HG02970 (cell line): ENCODE measurements around the gene BEND4.

ENCODE experiments used
- ATAC-seq: cut with Tn5 transposase; IDR thresholded peaks from one replicate; pipeline ENCODE4 v1.9.1; 2021; ENCODE audit warnings: mild to moderate bottlenecking, moderate library complexity, moderate number of reproducible peaks; ENCODE audit not compliant: unreplicated experiment, low FRiP score

The BEND4 gene

GRCh38 chr4:42119886-42120285, 32.6 kb downstream of the BEND4 start:
- no peak for ATAC-seq

- ATAC-seq, result no peak
Measured at GRCh38 chr4:42112846-42113245, 39.6 kb downstream of the BEND4 start.

- ATAC-seq, result no peak
Measured at GRCh38 chr4:42104521-42104920, 47.9 kb downstream of the BEND4 start.

GRCh38 chr4:42101446-42101975, 50.9 kb downstream of the BEND4 start:
- no peak for ATAC-seq

GRCh38 chr4:42088386-42088785, 64.1 kb downstream of the BEND4 start:
- ATAC-seq, result no peak

GRCh38 chr4:42083816-42084215, 68.6 kb downstream of the BEND4 start:
- ATAC-seq, result no peak

- no peak for ATAC-seq
Measured at GRCh38 chr4:42080306-42080705, 72.1 kb downstream of the BEND4 start.

GRCh38 chr4:42078184-42078801, 74.2 kb downstream of the BEND4 start:
- peak; percentile 63 for ATAC-seq

- ATAC-seq, result no peak
Measured at GRCh38 chr4:42074294-42074693, 78.2 kb downstream of the BEND4 start.

GRCh38 chr4:42070463-42070862, 82.0 kb downstream of the BEND4 start:
- ATAC-seq, result no peak

- no peak for ATAC-seq
Measured at GRCh38 chr4:42067264-42067663, 85.2 kb downstream of the BEND4 start.

GRCh38 chr4:42066402-42066801, 86.1 kb downstream of the BEND4 start:
- no peak for ATAC-seq
